LNCaP clone FGC (cell line): Measurements from ENCODE around the gene PRDM15.

ENCODE experiments used
- DNase-seq: peaks from one replicate; pipeline ENCODE4 v3.0.0-alpha.2; 2011; ENCODE audit warnings: low read depth
- H3K4me3 ChIP-seq: 2 replicates; pipeline ENCODE4 v1.5.1; 2011; ENCODE audit warnings: mild to moderate bottlenecking, low read depth, low read length, control low read depth
- TF ChIP-seq, protein P1 (sequence below): IDR thresholded peaks from 2 replicates; pipeline ENCODE4 v1.5.1; 2012; ENCODE audit warnings: mild to moderate bottlenecking; ENCODE audit not compliant: control insufficient read depth, insufficient read depth; ENCODE audit errors: extremely low read depth

Gene PRDM15

DNA sequence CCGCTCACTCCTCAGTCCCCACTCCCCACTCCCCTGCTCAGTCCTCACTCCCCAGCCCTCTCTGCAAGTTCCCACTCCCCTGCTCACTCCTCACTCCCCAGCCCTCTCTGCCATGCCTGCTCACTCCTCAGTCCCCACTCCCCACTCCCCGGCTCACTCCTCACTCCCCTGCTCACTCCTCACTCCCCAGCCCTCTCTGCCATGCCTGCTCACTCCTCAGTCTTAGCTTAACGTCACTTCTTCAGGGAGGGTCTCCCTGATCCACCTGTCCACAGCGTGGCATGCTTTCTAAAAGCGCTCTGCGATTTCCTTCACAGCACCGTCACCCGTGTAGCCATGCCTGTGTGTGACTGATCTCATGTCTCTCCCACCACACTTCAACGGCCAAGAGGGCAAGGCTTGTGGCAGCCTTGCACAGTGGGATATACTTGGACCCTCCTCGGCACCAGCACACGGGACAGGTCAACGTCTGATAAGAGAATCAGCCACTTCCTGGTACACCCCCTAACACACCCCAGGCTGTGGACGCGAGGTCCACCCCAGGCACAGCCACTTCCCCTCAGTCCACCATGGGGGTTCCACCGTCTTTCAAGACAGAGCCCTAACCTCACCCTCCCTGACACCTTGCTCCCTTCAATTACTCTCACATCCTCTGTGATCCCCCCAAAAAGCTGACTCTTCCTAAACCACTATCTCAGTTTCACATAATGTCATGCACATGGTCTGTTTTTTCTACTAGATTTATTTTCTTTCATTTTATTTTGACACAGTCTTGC, 14.0 kb downstream of the PRDM15 start:
- TF ChIP-seq, protein P1, sequence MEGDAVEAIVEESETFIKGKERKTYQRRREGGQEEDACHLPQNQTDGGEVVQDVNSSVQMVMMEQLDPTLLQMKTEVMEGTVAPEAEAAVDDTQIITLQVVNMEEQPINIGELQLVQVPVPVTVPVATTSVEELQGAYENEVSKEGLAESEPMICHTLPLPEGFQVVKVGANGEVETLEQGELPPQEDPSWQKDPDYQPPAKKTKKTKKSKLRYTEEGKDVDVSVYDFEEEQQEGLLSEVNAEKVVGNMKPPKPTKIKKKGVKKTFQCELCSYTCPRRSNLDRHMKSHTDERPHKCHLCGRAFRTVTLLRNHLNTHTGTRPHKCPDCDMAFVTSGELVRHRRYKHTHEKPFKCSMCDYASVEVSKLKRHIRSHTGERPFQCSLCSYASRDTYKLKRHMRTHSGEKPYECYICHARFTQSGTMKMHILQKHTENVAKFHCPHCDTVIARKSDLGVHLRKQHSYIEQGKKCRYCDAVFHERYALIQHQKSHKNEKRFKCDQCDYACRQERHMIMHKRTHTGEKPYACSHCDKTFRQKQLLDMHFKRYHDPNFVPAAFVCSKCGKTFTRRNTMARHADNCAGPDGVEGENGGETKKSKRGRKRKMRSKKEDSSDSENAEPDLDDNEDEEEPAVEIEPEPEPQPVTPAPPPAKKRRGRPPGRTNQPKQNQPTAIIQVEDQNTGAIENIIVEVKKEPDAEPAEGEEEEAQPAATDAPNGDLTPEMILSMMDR = no peak
- no peak overlapping the region for H3K4me3 ChIP-seq
- no peak for DNase-seq

DNA sequence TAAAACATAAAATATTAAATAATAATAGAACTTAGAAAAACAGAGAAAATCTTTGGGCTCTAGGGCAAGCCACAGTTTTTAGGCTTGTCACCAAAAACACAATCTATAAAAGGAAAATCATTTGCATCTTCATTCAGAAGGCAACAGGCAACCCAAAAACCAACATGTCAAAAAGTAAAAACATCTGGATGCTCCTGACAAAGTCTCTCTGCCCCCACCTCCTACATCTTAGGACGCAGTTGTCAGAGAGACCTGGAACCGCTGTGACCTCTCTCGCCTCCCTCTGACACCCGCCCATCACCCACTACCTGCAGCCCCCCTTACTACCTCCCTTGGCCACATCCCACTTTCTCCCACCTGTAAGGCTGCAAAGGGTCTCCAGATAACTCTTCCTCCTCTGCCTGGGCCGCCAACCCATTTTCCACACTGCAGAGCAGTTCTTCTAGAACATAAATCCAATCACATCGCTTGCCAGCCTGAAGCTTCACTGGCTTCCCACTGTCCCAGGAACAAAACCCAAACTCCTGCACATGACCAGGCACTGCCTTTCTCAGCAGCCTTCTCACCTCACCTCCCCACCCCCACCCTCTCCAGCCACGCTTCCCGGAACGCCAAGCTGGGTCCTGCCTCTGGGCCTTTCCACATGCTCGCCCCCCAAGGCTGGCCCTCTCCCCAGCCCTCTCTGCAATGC, 14.7 kb downstream of the PRDM15 start:
- TF ChIP-seq, protein P1 = no peak
- no peak overlapping the region for H3K4me3 ChIP-seq
- DNase-seq = no peak

DNA sequence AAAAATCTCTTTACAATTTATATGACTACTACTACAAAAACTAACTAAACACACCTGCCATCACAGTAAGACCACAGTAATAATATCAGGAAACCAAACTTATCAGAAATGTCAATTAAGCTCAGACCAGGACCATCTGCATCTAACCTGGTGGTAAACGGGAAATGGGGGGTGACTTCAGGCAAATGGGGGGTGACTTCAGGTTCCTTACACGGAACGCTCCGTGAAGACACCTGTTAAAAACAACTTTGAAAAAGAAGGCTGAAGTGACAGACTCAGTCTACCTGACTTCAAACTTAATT, 15.8 kb downstream of the PRDM15 start:
- DNase-seq = no peak
- TF ChIP-seq, protein P1 = no peak
- no peak overlapping the region for H3K4me3 ChIP-seq

DNA sequence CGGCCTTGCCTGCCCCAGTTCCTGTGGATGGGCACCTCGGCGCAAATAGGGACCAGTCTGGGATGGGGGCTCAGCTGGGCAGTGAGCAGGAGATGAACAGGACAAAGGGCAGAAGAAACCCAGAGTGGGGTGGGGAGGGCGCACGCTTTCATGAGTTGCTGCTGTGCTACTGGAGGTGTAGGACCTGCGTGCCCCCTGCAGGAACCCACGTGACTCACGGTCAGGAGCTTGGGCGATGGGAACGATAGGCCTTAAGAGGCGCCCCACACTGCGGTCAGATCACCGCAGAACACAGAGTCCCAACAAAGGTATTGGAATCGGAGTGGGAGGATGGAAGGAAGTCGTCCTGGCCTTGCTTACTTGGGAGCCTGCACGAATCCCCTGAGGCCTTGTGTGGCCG, 17.2 kb downstream of the PRDM15 start:
- no peak overlapping the region for H3K4me3 ChIP-seq
- TF ChIP-seq, protein P1 = no peak

DNA sequence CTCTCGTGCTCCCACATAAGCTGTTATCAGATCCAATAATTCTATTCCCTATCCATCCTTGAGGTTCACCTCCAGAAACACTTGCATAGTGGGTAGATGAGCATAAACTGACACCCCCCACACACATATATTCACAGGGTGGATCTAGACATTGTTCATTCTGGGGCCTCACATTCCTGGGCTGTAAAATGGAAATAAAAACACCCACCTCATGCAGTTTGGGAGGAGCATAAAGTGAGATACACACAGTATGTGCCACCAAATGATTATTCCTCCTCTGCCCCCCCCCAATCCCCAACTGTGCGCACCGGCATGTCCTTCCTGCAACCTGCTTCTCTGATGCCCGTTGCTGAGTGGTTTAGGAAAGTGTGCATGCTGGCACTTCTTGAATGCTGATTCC, 17.9 kb downstream of the PRDM15 start:
- TF ChIP-seq, protein P1 = no peak
- no peak overlapping the region for H3K4me3 ChIP-seq
- DNase-seq = no peak

More for the DNA sequence above, 17.2 kb downstream of the PRDM15 start:
- DNase-seq = no peak

DNA sequence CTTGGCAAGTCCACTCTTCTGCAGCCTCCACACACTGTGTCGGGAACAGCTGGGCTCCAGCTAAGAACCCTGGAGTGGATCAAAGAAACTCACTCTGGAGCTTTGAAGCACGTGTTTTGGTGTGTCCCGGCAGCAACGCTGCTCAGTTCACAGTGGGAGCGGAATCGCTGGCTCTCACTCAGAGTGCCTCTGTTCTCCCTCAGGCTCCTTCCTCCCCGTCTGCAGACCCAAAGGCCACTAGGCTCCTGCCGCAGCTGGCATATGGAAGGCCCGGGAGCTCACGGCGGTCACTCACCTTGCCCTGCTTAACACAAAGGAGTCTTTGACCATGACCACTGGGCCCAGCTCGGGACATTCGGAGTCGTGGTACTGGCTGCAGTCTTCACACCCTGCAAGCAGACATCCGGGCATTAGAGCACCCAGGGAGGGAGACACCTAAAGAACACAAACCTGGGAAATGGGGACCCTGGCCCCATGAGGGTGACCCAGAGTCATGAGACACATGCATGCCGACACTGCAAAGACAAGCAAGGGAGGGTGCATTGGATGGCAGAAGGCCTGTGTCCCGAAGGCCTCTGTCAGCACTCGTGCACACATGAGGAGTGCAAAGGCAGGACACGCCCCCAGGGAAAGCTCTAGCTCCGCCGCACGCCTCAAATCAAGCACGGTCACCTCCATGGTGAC, 19.7 kb downstream of the PRDM15 start:
- H3K4me3 ChIP-seq = no peak overlapping the region
- TF ChIP-seq, protein P1 = no peak
- DNase-seq = no peak
